GM12878 (cell line): ENCODE data around the gene CFDP1. TPM values are rescaled to one million over a fixed set of nuclear protein-coding genes. Genes with fewer than 3 reads are reported as not detected.

Experiments used
- polyA plus RNA-seq, 11 experiments: library from polyadenylated mRNA; depleted of rRNA in 4 of 11; unstranded in 6 of 11; stranded (reverse) in 5 of 11; fragments of >200 nt; fragmentation: Nextera tagmentation in 4 of 11; fragmentation: Illumina TruSeq in 1 of 11; extraction: Ambion mirVana in 4 of 11; extraction: Trizol in 1 of 11; gene quantifications; 1 replicate in 1 of 11; 2 replicates in 10 of 11; pipeline versions ENCODE4 v1.2.1 to v1.2.3, GENCODE V29; 2011 to 2016; ENCODE audit warnings: inconsistent platforms in 2 of 11, missing spikeins in 2 of 11, low read depth in 1 of 11
- total RNA-seq, 4 experiments: library from RNA; depleted of rRNA in 3 of 4; stranded (reverse); fragments of >200 nt in 3 of 4; fragmentation: Illumina TruSeq in 1 of 4; extraction: Trizol in 1 of 4; gene quantifications; 2 replicates each; pipeline versions ENCODE4 v1.2.1 to v1.2.3, GENCODE V29; 2013 to 2021
- TF ChIP-seq, protein P1 (sequence below): fragments of 450-650 bp; formaldehyde crosslinking; IDR thresholded peaks from 2 replicates; pipeline ENCODE4 v1.5.0; 2022; ENCODE audit warnings: mild to moderate bottlenecking, missing genetic modification characterization
- TF ChIP-seq, protein P2 (sequence below): fragments of 450-650 bp; formaldehyde crosslinking; IDR thresholded peaks from 2 replicates; pipeline ENCODE4 v1.4.0; 2020; ENCODE audit warnings: mild to moderate bottlenecking, moderate library complexity

The CFDP1 gene
- total and polyA plus RNA-seq, 10 of the 15 experiments (the other 5 are each of a cell fraction or from before 2014, with no cell fraction given), result 22.3 to 64.8 (median 36.7) TPM

DNA sequence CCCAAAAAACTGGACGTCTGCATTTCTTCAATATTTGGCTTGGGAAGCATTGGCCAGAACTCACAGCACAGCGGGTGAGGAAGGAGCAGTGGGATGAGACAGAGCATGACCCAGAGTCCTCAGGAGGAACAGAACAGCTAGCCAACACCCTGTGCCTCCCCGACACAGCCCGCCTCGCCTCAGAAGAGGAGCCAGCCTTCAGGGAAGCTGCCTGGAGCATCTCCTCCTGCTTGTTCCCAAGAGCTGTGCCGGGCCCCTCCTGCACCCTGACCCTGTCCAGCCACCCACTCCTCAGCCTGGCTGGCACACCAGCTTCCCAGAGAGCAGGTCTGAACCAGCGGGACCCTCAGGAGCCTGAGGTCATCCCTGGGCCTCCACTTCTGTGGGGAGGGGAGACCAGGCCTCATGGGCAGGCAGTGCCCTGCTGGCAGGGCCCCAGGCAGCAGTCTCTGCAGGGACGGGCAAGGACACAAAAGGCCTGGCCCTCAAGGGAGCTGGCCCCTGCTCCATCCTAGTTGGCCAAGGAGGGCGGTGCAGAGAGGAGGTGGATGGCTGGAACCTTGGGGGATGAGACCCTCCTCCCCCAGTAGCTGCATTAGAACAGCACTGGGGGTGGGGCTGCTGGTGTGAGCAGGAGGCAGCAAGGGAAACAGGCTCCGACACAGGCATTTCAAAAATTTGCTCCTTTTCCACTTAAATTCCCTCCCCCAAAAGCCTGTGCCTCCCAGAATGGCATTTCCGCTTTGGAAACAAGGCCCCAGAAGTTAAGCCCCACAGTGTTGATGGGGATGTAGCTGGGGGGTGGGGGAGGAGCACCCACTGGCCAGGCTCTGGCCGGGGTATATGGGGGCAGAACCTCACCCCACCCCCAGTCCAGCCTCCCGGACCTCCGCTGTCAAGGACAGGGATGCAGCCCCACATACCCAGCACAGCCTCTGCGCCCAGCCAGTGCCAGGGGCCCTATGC lies 180.1 kb downstream of the CFDP1 start (continued):
- TF ChIP-seq, protein P1, sequence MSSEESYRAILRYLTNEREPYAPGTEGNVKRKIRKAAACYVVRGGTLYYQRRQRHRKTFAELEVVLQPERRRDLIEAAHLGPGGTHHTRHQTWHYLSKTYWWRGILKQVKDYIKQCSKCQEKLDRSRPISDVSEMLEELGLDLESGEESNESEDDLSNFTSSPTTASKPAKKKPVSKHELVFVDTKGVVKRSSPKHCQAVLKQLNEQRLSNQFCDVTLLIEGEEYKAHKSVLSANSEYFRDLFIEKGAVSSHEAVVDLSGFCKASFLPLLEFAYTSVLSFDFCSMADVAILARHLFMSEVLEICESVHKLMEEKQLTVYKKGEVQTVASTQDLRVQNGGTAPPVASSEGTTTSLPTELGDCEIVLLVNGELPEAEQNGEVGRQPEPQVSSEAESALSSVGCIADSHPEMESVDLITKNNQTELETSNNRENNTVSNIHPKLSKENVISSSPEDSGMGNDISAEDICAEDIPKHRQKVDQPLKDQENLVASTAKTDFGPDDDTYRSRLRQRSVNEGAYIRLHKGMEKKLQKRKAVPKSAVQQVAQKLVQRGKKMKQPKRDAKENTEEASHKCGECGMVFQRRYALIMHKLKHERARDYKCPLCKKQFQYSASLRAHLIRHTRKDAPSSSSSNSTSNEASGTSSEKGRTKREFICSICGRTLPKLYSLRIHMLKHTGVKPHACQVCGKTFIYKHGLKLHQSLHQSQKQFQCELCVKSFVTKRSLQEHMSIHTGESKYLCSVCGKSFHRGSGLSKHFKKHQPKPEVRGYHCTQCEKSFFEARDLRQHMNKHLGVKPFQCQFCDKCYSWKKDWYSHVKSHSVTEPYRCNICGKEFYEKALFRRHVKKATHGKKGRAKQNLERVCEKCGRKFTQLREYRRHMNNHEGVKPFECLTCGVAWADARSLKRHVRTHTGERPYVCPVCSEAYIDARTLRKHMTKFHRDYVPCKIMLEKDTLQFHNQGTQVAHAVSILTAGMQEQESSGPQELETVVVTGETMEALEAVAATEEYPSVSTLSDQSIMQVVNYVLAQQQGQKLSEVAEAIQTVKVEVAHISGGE (CRISPR knock-in tag), result no peak
- TF ChIP-seq, protein P2, sequence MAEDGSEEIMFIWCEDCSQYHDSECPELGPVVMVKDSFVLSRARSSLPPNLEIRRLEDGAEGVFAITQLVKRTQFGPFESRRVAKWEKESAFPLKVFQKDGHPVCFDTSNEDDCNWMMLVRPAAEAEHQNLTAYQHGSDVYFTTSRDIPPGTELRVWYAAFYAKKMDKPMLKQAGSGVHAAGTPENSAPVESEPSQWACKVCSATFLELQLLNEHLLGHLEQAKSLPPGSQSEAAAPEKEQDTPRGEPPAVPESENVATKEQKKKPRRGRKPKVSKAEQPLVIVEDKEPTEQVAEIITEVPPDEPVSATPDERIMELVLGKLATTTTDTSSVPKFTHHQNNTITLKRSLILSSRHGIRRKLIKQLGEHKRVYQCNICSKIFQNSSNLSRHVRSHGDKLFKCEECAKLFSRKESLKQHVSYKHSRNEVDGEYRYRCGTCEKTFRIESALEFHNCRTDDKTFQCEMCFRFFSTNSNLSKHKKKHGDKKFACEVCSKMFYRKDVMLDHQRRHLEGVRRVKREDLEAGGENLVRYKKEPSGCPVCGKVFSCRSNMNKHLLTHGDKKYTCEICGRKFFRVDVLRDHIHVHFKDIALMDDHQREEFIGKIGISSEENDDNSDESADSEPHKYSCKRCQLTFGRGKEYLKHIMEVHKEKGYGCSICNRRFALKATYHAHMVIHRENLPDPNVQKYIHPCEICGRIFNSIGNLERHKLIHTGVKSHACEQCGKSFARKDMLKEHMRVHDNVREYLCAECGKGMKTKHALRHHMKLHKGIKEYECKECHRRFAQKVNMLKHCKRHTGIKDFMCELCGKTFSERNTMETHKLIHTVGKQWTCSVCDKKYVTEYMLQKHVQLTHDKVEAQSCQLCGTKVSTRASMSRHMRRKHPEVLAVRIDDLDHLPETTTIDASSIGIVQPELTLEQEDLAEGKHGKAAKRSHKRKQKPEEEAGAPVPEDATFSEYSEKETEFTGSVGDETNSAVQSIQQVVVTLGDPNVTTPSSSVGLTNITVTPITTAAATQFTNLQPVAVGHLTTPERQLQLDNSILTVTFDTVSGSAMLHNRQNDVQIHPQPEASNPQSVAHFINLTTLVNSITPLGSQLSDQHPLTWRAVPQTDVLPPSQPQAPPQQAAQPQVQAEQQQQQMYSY (CRISPR knock-in tag), result no peak
